Loucy (cell line): ENCODE results near the gene PDLIM4.

Source experiments
- EZH2phosphoT487 ChIP-seq: fragments of 200-600 bp; IDR thresholded peaks from 2 replicates; pipeline ENCODE4 v1.6.1; 2018; ENCODE audit warnings: antibody characterized with exemption, mild to moderate bottlenecking, moderate library complexity, borderline replicate concordance
- TF ChIP-seq, protein P1 (sequence below): fragments of 200-600 bp; sonication (generic); conservative IDR thresholded peaks from 2 replicates; pipeline ENCODE4 v1.5.1; 2014; ENCODE audit warnings: mild to moderate bottlenecking, antibody characterized with exemption, low read length

- TF ChIP-seq, protein P1, sequence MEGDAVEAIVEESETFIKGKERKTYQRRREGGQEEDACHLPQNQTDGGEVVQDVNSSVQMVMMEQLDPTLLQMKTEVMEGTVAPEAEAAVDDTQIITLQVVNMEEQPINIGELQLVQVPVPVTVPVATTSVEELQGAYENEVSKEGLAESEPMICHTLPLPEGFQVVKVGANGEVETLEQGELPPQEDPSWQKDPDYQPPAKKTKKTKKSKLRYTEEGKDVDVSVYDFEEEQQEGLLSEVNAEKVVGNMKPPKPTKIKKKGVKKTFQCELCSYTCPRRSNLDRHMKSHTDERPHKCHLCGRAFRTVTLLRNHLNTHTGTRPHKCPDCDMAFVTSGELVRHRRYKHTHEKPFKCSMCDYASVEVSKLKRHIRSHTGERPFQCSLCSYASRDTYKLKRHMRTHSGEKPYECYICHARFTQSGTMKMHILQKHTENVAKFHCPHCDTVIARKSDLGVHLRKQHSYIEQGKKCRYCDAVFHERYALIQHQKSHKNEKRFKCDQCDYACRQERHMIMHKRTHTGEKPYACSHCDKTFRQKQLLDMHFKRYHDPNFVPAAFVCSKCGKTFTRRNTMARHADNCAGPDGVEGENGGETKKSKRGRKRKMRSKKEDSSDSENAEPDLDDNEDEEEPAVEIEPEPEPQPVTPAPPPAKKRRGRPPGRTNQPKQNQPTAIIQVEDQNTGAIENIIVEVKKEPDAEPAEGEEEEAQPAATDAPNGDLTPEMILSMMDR: no peak
- TF ChIP-seq EZH2phosphoT487: no peak
These were observed 47.5 kb upstream of the PDLIM4 start for GRCh38 chr5:132209901-132210545.
